HTR-8/SVneo (cell line): ENCODE measurements around the gene SEC14L6.
"Not testable (repeated sequence)": the region's sequence is repeated elsewhere in the genome, so short reads cannot be mapped to it uniquely, and the experiment has no call there.

Source experiments
- DNase-seq: peaks from one replicate; pipeline ENCODE4 v3.0.0; 2011; ENCODE audit warnings: low spot score, mixed read lengths; ENCODE audit not compliant: insufficient read length
- FAIRE-seq: peaks from 2 replicates; lab custom pipeline; 2011; peaks lifted over from hg19 to GRCh38; lab: Jason Lieb, UNC

SEC14L6 gene

GRCh38 chr22:30546616-30547015 lies at the start of gene SEC14L6:
TSS of gene SEC14L6 (minus strand) at chr22:30546741. CDS start at chr22:30546682, 59 bp downstream.
- FAIRE-seq (no peak), DNase-seq (no peak)

GRCh38 chr22:30596199-30596598 lies 49.7 kb upstream of the SEC14L6 start:
- DNase-seq (no peak), FAIRE-seq (no peak)

GRCh38 chr22:30592360-30592713 lies 45.8 kb upstream of the SEC14L6 start:
- not testable (repeated sequence) for FAIRE-seq, DNase-seq

- peak; percentile 89 for DNase-seq
- peak; percentile 92 for FAIRE-seq
Observed at GRCh38 chr22:30591588-30592359, 45.2 kb upstream of the SEC14L6 start, which contains the start of gene PES1. TSS of gene PES1 (minus strand) at chr22:30591910. CDS start at chr22:30591833, 77 bp downstream.

- FAIRE-seq (no peak), DNase-seq (no peak)
Observed at GRCh38 chr22:30591191-30591587, 44.6 kb upstream of the SEC14L6 start.

- no peak for FAIRE-seq
- DNase-seq: no peak
Observed at GRCh38 chr22:30586414-30586813, 39.9 kb upstream of the SEC14L6 start.

- FAIRE-seq: no peak
Observed at GRCh38 chr22:30584441-30584840, 37.9 kb upstream of the SEC14L6 start.

GRCh38 chr22:30582788-30583545 lies 36.4 kb upstream of the SEC14L6 start:
- FAIRE-seq: no peak

More at GRCh38 chr22:30584441-30584840, 37.9 kb upstream of the SEC14L6 start:
- DNase-seq: no peak

GRCh38 chr22:30582051-30582450 lies 35.5 kb upstream of the SEC14L6 start:
- no peak for FAIRE-seq

More at GRCh38 chr22:30582788-30583545, 36.4 kb upstream of the SEC14L6 start:
- DNase-seq: no peak

GRCh38 chr22:30580896-30581295 lies 34.4 kb upstream of the SEC14L6 start:
- FAIRE-seq (no peak), DNase-seq (no peak)

More at GRCh38 chr22:30582051-30582450, 35.5 kb upstream of the SEC14L6 start:
- no peak for DNase-seq

GRCh38 chr22:30578481-30578880 lies 31.9 kb upstream of the SEC14L6 start:
- no peak for FAIRE-seq
- no peak for DNase-seq

- DNase-seq (no peak), FAIRE-seq (no peak)
Observed at GRCh38 chr22:30575859-30576258, 29.3 kb upstream of the SEC14L6 start.

- FAIRE-seq: no peak
- DNase-seq: no peak
Observed at GRCh38 chr22:30574997-30575671, 28.6 kb upstream of the SEC14L6 start.

- DNase-seq (no peak), FAIRE-seq (no peak)
Observed at GRCh38 chr22:30574095-30574981, 27.8 kb upstream of the SEC14L6 start, which contains the start of gene GAL3ST1. TSS of gene GAL3ST1 (minus strand) at chr22:30574665. CDS start at chr22:30557392, 17,273 bp downstream.

GRCh38 chr22:30573594-30574094 lies 27.1 kb upstream of the SEC14L6 start:
- FAIRE-seq (no peak), DNase-seq (no peak)

GRCh38 chr22:30572840-30573593 lies 26.5 kb upstream of the SEC14L6 start:
- FAIRE-seq (no peak), DNase-seq (no peak)

GRCh38 chr22:30572210-30572609 lies 25.7 kb upstream of the SEC14L6 start:
- no peak for FAIRE-seq

GRCh38 chr22:30569674-30570202 lies 23.2 kb upstream of the SEC14L6 start:
- no peak for FAIRE-seq

More at GRCh38 chr22:30572210-30572609, 25.7 kb upstream of the SEC14L6 start:
- no peak for DNase-seq

More at GRCh38 chr22:30569674-30570202, 23.2 kb upstream of the SEC14L6 start:
- no peak for DNase-seq
